GM12872 (cell line): Measurements from ENCODE around the gene HSPA1L.

Source experiments
- CTCF ChIP-seq: IDR thresholded peaks from 3 replicates; pipeline ENCODE4 v1.5.1; 2011; ENCODE audit warnings: low read depth, mild to moderate bottlenecking, low read length, moderate library complexity; ENCODE audit not compliant: insufficient read depth

HSPA1L gene

DNA sequence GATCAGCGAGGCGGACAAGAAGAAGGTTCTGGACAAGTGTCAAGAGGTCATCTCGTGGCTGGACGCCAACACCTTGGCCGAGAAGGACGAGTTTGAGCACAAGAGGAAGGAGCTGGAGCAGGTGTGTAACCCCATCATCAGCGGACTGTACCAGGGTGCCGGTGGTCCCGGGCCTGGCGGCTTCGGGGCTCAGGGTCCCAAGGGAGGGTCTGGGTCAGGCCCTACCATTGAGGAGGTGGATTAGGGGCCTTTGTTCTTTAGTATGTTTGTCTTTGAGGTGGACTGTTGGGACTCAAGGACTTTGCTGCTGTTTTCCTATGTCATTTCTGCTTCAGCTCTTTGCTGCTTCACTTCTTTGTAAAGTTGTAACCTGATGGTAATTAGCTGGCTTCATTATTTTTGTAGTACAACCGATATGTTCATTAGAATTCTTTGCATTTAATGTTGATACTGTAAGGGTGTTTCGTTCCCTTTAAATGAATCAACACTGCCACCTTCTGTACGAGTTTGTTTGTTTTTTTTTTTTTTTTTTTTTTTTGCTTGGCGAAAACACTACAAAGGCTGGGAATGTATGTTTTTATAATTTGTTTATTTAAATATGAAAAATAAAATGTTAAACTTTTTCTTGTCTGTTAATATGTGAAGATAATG is 14.7 kb upstream of the HSPA1L start:
- TF ChIP-seq CTCF = 0 out of 3 replicates have a peak, but pooled peaks have one; percentile 19

GRCh38 chr6:31827286-31828079 is 12.4 kb upstream of the HSPA1L start, which contains the start of gene HSPA1B:
HSPA1B (plus strand) TSS chr6:31827738; CDS start chr6:31827951, 213 bp downstream.
- TF ChIP-seq CTCF = no peak

DNA sequence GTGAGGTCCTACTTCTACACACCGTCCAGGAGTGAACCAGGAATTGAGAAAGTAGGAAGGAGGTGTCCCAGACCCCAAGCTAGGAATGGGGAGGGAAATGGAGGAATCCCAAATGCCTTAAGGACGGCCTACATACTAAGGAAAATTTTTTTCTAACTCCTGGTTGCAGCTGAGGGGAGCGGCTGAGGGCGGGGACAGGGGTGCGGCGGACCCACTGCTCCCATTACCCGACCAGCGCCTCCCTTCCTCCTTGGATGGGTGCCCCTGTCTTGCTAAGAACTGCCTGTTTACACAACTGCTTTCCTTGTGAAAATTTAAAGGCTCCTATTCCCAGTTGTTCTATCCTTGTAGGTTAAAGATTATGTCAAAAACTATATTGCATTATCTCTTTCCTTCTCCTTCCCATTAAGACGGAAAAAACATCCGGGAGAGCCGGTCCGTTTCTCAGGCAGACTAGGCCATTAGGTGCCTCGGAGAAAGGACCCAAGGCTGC is 11.8 kb upstream of the HSPA1L start:
- no peak for TF ChIP-seq CTCF

DNA sequence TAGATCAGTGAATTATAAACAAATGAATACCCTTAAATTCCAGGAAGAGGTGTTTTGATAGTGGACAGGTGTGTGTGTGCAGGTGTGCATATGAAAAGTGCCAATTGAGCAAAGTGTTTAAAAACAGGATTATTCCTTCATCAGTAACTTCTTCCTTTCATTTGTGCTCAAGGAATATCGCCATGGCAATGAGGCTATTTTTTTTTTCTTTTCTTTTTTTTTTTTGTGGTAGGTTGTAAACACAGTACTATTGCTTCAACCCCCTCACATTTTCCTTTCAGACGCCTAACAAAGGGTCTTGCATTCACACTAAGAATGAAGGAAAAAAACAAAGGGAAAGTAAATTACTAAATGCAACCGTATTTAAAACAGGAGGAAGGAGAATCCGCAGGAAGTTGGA is 10.5 kb upstream of the HSPA1L start:
- no peak for TF ChIP-seq CTCF

DNA sequence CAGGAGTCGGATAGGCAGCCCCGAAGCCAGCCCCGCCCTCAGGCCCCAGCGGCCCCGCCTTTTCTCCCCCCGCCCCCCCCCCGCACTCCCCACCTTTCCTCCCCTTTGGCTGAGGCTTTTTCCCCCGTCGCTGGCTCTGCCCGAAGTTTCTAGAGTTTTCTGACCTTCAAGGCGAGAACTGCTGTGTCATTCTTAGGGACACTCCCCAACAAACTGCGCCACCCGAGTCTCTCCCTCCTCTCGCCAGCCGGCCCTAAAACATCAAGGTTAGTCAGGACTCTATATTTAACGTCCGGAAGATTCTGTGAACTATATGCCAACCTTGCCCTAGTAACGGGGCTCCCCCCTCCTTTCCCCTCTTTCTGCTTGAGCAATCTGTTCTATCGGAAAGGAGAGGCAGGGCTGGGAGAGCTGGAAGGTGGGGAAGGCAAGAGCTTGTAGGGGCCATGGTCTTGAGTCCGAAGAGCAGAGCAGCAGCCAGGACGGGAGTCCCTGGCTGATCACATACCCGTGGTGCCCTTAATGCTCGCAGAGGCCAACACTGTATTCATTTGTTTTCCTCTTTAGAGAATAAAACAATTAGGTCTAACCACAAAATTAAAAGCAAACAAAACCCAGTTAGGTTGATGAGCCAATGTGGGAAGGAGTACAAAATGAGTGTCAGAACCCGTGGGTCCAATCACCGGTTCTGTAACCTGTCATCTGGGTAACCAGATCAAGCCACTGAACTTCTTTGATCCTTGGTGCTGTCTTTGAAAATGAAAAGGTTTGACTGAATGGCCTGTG is 7.1 kb upstream of the HSPA1L start:
- no peak for TF ChIP-seq CTCF

DNA sequence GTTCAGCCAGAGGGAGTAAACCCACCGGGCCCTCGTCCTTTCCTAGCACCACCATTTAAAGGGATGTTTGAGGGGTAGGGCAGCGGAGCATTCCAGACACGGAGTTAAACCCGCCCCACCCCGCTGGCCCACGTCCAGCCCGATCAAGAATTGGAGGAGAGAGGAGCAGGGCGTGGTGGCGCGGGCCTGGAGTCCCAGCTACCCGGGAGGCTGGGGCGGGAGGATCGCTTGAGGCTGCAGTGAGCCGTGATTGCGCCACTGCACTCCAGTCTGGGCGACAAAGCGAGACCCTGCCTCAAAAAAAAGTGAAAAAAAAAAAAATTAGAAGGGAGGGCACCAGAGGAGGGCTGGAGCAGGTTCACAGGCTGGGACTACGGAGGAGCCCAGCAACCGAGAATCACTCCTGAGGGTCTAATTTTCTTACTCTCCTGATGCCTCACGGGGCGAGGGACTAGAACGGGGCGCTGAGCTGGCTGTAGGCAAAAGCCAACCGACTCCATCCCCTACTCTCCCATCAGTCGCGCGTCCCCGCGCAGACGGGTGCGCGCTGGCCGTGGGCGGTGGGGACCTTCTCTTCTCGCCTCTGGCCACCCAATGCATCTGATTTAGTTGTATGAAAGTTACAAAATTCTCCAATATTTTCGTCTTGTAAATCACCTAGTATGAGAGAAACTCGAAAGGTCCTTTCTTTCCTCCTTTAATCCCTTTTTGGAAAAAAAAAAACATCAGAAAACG is 6.4 kb upstream of the HSPA1L start:
- no peak for TF ChIP-seq CTCF

GRCh38 chr6:31819871-31820299 is 4.8 kb upstream of the HSPA1L start:
- TF ChIP-seq CTCF = no peak
